HG03520 (cell line): ENCODE data around the gene ZPBP.
A peak's percentile ranks its signal among the peaks of the same experiment; 100 is the strongest.
"Not testable (repeated sequence)": the region's sequence is repeated elsewhere in the genome, so short reads cannot be mapped to it uniquely, and the experiment has no call there.

Experiments
- ATAC-seq: cut with Tn5 transposase; IDR thresholded peaks from one replicate; pipeline ENCODE4 v1.9.1; 2021; ENCODE audit warnings: mild to moderate bottlenecking, moderate library complexity; ENCODE audit not compliant: unreplicated experiment

Gene ZPBP

GRCh38 chr7:50047716-50048115, 45.3 kb downstream of the ZPBP start:
- ATAC-seq = no peak

GRCh38 chr7:50041165-50041564, 51.9 kb downstream of the ZPBP start:
- ATAC-seq = not testable (repeated sequence)

GRCh38 chr7:50037086-50037485, 56.0 kb downstream of the ZPBP start:
- ATAC-seq = no peak

DNA sequence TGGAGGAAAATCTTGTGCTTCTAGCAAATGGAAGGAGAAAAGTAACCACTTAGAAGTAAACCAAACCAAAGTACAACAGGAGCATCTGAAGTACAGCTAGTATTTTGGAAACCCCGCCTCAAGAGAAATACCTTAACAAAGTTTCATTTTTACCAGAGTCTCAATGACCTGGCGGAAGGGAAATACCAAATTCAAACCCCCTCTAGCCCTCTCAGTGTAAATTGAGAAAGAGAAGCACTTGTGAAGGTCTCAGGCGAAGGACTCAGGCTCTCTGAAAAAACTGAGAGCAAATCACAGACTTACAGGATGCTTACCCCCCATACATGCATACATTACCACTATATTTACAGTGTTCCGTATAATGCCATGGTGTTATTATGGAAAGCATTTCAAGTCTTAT, 70.1 kb downstream of the ZPBP start:
- peak; percentile 71 for ATAC-seq

- peak; percentile 33 for ATAC-seq
Observed at GRCh38 chr7:50022451-50022850, 70.6 kb downstream of the ZPBP start.

DNA sequence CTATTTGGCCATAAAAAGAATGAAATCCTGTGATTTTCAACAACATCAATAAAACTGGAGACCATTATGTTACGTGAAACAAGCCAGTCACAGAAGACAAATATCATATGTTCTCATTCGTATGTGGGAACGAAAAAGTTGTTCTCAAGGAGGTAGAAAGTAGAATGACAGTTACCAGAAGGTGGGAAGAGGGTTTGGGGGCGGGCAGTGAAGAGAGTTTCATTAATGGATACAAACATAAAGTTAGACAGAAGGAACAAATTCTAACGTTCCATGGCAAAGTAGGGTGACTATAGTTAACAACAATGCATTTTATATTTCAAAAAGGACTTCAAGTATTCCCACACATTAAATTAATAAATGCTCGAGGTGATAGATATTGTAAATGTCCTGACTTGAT, 97.4 kb downstream of the ZPBP start:
- ATAC-seq = no peak

DNA sequence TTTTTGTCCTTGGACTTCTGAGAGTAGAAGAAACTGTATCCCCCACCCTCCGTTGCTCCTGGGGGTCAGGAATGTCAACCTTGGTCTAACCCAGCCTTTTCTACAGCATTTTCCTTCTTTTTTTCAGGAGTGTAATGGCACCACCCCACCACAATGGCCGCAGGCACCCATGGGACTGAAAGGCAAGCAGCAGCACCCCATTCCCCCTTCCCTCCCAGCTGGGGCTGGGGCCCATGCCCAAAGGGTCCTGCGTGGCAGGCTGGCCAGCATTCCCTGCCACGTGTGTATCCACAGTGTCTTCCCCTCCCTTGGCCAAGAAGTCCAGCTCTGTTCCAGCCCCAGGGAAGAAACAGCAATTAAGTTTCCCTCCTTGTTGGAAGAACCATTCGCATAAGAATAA, 106.9 kb downstream of the ZPBP start:
- no peak for ATAC-seq

- ATAC-seq = no peak
Observed at GRCh38 chr7:49980465-49980864, 112.6 kb downstream of the ZPBP start.

GRCh38 chr7:49976238-49976637, 116.8 kb downstream of the ZPBP start:
- ATAC-seq = no peak

DNA sequence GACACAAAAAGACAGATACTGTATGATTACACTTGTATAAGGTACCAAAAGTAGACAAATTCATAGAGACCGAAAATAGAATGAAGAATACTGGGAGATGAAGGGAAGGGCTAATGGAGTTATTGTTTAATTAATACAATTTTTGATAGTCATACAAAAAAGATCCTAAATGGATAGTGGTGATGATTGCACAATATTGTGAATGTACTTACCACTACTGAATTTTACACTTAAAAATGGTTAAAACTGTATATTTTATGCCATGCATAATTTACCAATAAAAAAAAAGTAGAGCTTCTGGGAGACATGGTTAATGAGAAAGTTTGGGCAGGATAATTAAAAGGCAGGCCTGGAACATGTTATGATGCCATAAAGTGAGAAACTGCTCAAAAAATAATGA, 119.0 kb downstream of the ZPBP start:
- no peak for ATAC-seq

DNA sequence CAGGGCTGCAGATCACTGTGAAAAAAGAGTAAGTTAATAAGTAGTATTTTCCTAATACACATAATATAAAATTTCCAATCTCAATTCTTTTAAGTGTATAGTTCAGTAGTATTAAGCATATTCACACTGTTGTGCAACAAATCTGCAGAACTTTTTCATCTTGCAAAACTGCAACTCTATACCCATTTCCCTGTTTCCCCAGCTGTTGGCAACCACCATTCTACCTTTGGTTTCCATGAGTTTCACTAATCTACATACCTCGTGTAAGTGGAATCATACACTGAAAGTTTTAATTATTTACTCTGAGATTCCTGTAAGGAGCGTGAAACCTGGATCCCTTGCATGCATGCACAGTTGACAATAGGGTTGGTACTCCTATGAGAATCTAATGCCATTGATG, 155.4 kb downstream of the ZPBP start:
- no peak for ATAC-seq

DNA sequence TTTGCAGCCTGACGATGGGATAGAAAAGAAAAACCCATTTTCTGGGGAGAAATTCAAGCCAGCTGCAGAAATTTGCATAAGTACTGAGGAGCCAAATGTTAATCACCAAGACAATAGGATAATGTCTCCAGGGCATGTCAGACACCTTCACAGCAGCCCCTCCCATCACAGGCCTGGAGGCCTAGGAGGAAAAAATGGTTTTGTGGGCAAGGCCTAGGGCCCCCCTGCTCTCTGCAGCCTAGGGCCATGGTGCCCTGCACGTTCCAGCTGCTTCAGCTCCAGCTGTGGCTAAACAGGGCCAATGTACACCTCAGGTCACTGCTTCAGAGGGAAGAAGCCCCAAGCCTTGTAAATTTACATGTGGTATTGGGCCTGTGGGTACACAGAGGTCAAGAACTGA, 161.4 kb downstream of the ZPBP start:
- ATAC-seq = no peak

- ATAC-seq = no peak
Observed at GRCh38 chr7:49928787-49929186, 164.3 kb downstream of the ZPBP start.

DNA sequence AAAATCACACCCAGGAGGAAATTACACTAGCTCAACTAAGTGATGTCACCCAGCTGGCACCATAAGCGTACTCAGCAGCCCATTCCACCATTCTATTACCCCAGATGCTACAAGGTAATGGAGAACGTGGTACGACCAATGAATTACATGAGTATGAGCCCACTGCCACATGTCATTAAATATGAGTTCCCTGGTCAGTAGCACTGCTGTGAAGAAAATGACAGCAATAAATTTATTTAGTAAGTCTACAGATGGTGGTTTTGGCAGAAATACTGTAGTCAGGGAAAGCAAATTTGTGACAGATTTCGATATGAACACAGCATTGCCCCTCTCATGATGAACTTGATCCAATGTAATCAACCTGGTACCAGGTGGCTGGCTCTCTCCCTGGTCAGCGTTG, 165.4 kb downstream of the ZPBP start:
- no peak for ATAC-seq

- ATAC-seq = no peak
Observed at GRCh38 chr7:49926720-49927119, 166.3 kb downstream of the ZPBP start.

DNA sequence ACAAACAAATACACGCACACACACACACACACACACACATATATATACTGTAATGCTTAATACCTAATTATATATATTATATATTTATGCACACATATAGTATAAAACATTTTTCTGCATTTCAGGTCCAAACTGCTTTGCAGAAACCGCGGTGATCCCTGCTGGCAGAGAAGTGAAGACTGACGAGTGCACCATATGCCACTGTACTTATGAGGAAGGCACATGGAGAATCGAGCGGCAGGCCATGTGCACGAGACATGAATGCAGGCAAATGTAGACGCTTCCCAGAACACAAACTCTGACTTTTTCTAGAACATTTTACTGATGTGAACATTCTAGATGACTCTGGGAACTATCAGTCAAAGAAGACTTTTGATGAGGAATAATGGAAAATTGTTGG, 181.1 kb downstream of the ZPBP start:
- ATAC-seq = no peak

DNA sequence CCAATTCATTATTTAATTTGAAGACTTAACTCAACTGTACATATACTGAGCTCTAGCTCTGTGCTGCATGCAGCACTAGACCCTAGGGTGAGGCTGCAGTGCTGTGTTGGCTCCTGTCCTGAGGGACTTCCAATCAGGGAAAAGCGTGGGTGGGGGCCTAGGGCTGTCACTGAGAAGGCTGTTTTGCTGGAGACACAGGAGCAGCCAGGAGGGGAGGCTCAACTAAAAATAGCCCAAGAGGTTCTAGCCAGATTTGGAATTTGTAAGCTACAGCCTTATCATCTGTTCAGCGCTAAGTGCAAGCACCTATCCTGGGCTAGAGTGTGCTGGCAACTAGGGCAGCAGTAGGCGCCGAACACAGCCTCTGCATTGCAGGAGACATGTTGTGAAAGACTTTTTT, 198.5 kb downstream of the ZPBP start:
- ATAC-seq = no peak

DNA sequence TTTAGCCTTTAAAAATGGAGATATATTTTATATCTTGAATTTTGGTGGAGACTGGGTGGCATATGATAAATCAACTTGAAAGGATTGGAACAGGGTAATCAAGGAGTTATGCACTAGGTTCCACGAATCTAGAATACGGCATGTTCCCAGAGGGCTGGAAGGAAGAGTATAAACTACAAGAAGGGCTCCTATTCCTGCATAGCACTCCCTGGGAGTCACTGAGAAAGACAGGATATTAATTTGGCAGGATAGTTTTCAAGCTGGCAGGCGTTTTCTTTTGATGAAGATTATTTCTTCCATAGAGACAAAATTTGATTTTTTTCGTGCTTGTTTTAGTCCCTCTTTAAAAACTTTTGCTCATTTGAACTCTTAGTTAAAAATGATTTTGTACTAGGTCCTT, 199.9 kb downstream of the ZPBP start:
- ATAC-seq = no peak

DNA sequence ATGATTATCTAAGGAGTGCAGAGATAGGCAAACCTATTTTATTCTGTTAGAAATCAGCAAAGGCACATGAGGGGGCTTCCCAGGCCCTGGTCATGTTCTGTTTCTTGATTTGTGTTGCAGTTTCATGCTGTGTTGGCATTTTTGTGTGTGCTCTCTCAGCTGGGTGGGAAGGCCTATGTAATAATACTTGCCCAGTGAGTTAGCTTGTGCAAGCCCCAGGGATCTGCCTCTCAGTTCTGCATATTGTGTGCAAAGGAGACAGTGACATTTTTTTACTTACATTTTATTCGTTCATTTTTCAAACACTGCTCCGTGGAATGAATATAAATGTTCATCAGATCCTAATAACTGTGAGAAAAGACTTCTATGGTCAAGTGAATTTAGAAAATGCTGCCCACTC, 200.6 kb downstream of the ZPBP start:
- no peak for ATAC-seq
